GM13976 (cell line): ENCODE data around the gene CYP2J2.
"Not testable (repeated sequence)": the region's sequence is repeated elsewhere in the genome, so short reads cannot be mapped to it uniquely, and the experiment has no call there.

ENCODE experiments used
- DNase-seq: peaks from one replicate; pipeline ENCODE4 v3.0.0; 2012; ENCODE audit warnings: low spot score
- in situ Hi-C: fragments of 300-500 bp; cut with MboI; formaldehyde crosslinking; loops from one replicate; pipeline ENCODE4 v1.12.0; 2022; ENCODE audit warnings: low sequenced_read_pairs, mixed read lengths, inconsistent platforms; ENCODE audit not compliant: unreplicated experiment
- TF ChIP-seq, protein P1 (sequence below): IDR thresholded peaks from 2 replicates; pipeline ENCODE4 v1.5.1; 2012; ENCODE audit warnings: borderline replicate concordance, mild to moderate bottlenecking; ENCODE audit not compliant: insufficient read depth; ENCODE audit errors: extremely low read depth, missing control alignments, control extremely low read depth

CYP2J2 gene

GRCh38 chr1:59877108-59877682 lies 49.4 kb downstream of the CYP2J2 start:
- in situ Hi-C loops: no loop called here
- TF ChIP-seq, protein P1, sequence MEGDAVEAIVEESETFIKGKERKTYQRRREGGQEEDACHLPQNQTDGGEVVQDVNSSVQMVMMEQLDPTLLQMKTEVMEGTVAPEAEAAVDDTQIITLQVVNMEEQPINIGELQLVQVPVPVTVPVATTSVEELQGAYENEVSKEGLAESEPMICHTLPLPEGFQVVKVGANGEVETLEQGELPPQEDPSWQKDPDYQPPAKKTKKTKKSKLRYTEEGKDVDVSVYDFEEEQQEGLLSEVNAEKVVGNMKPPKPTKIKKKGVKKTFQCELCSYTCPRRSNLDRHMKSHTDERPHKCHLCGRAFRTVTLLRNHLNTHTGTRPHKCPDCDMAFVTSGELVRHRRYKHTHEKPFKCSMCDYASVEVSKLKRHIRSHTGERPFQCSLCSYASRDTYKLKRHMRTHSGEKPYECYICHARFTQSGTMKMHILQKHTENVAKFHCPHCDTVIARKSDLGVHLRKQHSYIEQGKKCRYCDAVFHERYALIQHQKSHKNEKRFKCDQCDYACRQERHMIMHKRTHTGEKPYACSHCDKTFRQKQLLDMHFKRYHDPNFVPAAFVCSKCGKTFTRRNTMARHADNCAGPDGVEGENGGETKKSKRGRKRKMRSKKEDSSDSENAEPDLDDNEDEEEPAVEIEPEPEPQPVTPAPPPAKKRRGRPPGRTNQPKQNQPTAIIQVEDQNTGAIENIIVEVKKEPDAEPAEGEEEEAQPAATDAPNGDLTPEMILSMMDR: no peak
- no peak for DNase-seq

DNA sequence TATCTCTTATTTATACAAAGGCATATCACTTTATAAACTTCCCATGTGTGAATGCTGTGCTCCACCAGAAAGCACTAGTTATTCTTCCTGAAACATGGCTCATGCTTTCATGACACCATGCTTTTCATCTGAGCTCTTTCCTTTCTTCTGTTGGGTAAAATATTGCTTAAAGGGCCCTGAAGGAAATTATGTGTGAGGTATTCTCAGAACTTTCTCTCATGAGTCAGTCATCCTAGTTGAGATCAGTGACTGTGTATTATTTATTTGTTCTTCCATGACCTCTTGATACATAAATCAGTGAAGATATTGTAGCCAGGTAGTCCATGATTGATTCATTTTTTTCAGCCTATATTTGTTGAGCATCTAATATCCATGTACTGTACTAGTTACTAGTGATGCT lies 54.8 kb downstream of the CYP2J2 start:
- in situ Hi-C loops: no loop called here
- no peak for DNase-seq
- TF ChIP-seq, protein P1: no peak

DNA sequence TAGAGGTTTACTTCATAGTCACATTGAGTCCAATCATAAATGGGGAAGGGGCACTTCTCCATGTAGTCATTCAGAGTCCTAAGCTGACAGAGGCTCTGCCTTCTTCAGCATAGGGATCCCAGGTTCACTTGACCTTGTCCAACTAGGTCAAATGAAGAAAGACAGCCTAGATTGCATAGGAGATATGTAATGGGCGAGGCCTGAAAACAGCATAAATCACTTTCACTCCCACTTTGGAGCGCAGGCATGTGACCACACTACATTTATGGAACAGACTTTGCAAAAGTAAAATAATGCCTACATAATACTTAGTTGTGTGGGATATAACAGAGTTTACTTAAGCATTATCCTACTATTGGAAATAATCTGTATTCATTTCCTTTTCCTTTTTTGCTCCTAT lies 60.1 kb downstream of the CYP2J2 start:
- DNase-seq: no peak
- in situ Hi-C loops: no loop called here
- TF ChIP-seq, protein P1: no peak

GRCh38 chr1:59857679-59858354 lies 68.8 kb downstream of the CYP2J2 start:
- DNase-seq: no peak
- TF ChIP-seq, protein P1: no peak
- in situ Hi-C loops: no loop called here

GRCh38 chr1:59856725-59857338 lies 69.7 kb downstream of the CYP2J2 start:
- DNase-seq: no peak
- in situ Hi-C loops: no loop called here
- TF ChIP-seq, protein P1: no peak

DNA sequence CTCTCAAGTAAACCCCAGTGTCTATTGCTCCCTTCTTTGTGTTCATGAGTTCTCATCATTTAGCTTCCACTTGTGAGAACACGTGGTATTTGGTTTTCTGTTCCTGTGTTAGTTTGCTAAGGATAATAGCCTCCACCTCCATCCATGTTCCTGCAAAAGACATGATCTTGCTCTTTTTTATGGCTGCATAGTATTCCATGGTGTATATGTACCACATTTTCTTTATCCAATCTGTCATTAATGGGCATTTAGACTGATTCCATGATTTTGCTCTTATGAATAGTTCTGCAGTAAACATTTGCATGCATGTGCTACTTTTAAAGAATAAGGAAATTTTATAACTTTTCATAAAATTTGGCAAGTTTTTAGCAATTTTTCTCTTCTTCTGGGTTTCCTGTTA lies 71.3 kb downstream of the CYP2J2 start:
- DNase-seq, in situ Hi-C loops: not testable (repeated sequence)

GRCh38 chr1:59852117-59852516 lies 74.5 kb downstream of the CYP2J2 start:
- in situ Hi-C loops: no loop called here
- no peak for DNase-seq
- TF ChIP-seq, protein P1: no peak
